K562 (cell line): ENCODE data around the gene JUN. TPM values are rescaled to one million over a fixed set of nuclear protein-coding genes. Genes with fewer than 3 reads are reported as not detected.
A peak's percentile ranks its signal among the peaks of the same experiment; 100 is the strongest.

Source experiments
- ATAC-seq: fragments of 200-7000 bp; cut with Tn5 transposase; 3 replicates; pipeline ENCODE4 v1.9.1; 2020; ENCODE audit warnings: moderate library complexity
- BruUV-seq: library from RNA; stranded (reverse); fragments of 400-500 nt; replicated peaks from 2 replicates; lab custom pipeline; 2021; lab: Mats Ljungman, UMichigan
- CTCF ChIA-PET: fragments of 300-600 bp; formaldehyde crosslinking; extraction: SDS; loops from one replicate; lab custom pipeline; 2021; ENCODE audit warnings: low intra/inter-chr PET ratio; lab: Yijun Ruan, JAX
- POLR2A ChIA-PET: fragments of 300-600, 350-650 bp; sonication (Branson Sonifier 250); formaldehyde crosslinking; extraction: SDS; loops from one replicate; lab custom pipeline; 2021; ENCODE audit warnings: antibody characterized with exemption, inconsistent platforms; lab: Yijun Ruan, JAX
- DNase-seq, 4 experiments: peaks; one replicate each; pipeline versions ENCODE4 v3.0.0 to v3.0.0-alpha.2; 2011 to 2018; ENCODE audit warnings: low spot score in 3 of 4, mixed read lengths in 3 of 4; ENCODE audit errors: extremely low read depth in 1 of 4
- FAIRE-seq: peaks from 2 replicates; lab custom pipeline; 2011; peaks lifted over from hg19 to GRCh38; lab: Jason Lieb, UNC
- H2AFZ ChIP-seq: 2 replicates; pipeline ENCODE4 v1.6.0; 2011; ENCODE audit warnings: low read depth, low read length, control low read depth, inconsistent platforms
- H3K27ac ChIP-seq: fragments of 200-600 bp; 3 replicates; pipeline ENCODE4 v1.8.0; 2011; ENCODE audit warnings: low read depth, mild to moderate bottlenecking, control low read depth, inconsistent platforms, low read length, moderate library complexity, mixed read lengths; ENCODE audit errors: extremely low read depth
- H3K27me3 ChIP-seq, 2 experiments: fragments of 300-600 bp in 1 of 2; 2 replicates in 1 of 2; 3 replicates in 1 of 2; pipeline versions ENCODE4 v1.6.0 to v1.8.0; 2011; ENCODE audit warnings: inconsistent platforms in 2 of 2, low read length in 2 of 2, mild to moderate bottlenecking in 1 of 2, mixed read lengths in 1 of 2, moderate library complexity in 1 of 2; ENCODE audit not compliant: control insufficient read depth in 2 of 2, insufficient read depth in 2 of 2
- H3K36me3 ChIP-seq: fragments of 300-600 bp; 3 replicates; pipeline ENCODE4 v1.8.0; 2011; ENCODE audit warnings: mild to moderate bottlenecking, low read length, inconsistent platforms; ENCODE audit not compliant: control insufficient read depth, insufficient read depth
- H3K4me1 ChIP-seq, 2 experiments: fragments of 200-600 bp in 1 of 2; replicated peaks in 1 of 2; 2 replicates in 1 of 2; 3 replicates in 1 of 2; pipeline versions ENCODE4 v1.5.1 to v1.8.0; 2011; ENCODE audit warnings: inconsistent platforms in 2 of 2, low read length in 2 of 2, mild to moderate bottlenecking in 1 of 2, mixed read lengths in 1 of 2, moderate library complexity in 1 of 2; ENCODE audit not compliant: control insufficient read depth in 2 of 2, insufficient read depth in 2 of 2
- H3K4me2 ChIP-seq: 2 replicates; pipeline ENCODE4 v1.6.1; 2011; ENCODE audit warnings: low read length, control low read depth, inconsistent platforms, mixed read lengths; ENCODE audit not compliant: insufficient read depth
- H3K4me3 ChIP-seq: fragments of 200-600 bp; sonication (generic), shearing (Covaris generic); 2 replicates; pipeline ENCODE4 v1.5.1; 2016; ENCODE audit warnings: control low read depth, inconsistent platforms
- H3K79me2 ChIP-seq: fragments of 200-600 bp; 3 replicates; pipeline ENCODE4 v1.8.0; 2011; ENCODE audit warnings: low read length, inconsistent platforms; ENCODE audit not compliant: control insufficient read depth, insufficient read depth
- H3K9ac ChIP-seq, 2 experiments: 2 replicates each; pipeline versions ENCODE4 v1.6.0 to v1.6.1; 2011; ENCODE audit warnings: low read depth in 2 of 2, low read length in 2 of 2, control low read depth in 1 of 2, inconsistent platforms in 1 of 2, mild to moderate bottlenecking in 1 of 2, mixed read lengths in 1 of 2; ENCODE audit not compliant: insufficient read depth in 1 of 2
- H3K9me1 ChIP-seq: one replicate; pipeline ENCODE4 v1.6.0; 2011; ENCODE audit warnings: inconsistent platforms, mild to moderate bottlenecking, low read length, moderate library complexity; ENCODE audit not compliant: control insufficient read depth, insufficient read depth
- H3K9me3 ChIP-seq: replicated peaks from 2 replicates; pipeline ENCODE4 v1.5.1; 2011; ENCODE audit warnings: low read depth, low read length, inconsistent platforms; ENCODE audit not compliant: control insufficient read depth, insufficient read depth
- H4K20me1 ChIP-seq: replicated peaks from 2 replicates; pipeline ENCODE4 v1.6.1; 2011; ENCODE audit warnings: low read length, inconsistent platforms, mixed read lengths; ENCODE audit not compliant: control insufficient read depth, insufficient read depth
- BRD9 ChIP-seq: fragments of 450-650 bp; IDR thresholded peaks from 2 replicates; pipeline ENCODE4 v1.6.1; 2018; ENCODE audit warnings: low read depth; ENCODE audit not compliant: partially characterized antibody
- CHD4 ChIP-seq: fragments of 200-600 bp; sonication (generic); IDR thresholded peaks from 3 replicates; pipeline ENCODE4 v1.6.1; 2012; ENCODE audit warnings: low read depth, mild to moderate bottlenecking, mixed read lengths, low read length, inconsistent platforms; ENCODE audit not compliant: insufficient read depth, insufficient replicate concordance, poor library complexity, severe bottlenecking
- ELF1 ChIP-seq: fragments of 200-800 bp; sonication (Bioruptor generic); IDR thresholded peaks from 2 replicates; pipeline ENCODE4 v1.6.1; 2016; ENCODE audit warnings: missing genetic modification characterization, missing compliant biosample characterization
- FOXJ3 ChIP-seq: sonication (generic); formaldehyde crosslinking; IDR thresholded peaks from 2 replicates; pipeline ENCODE4 v1.4.0; 2020; ENCODE audit warnings: mild to moderate bottlenecking, missing genetic modification reagents
- GABPA ChIP-seq: fragments of 200-800 bp; sonication (Bioruptor generic); conservative IDR thresholded peaks from 2 replicates; pipeline ENCODE4 v1.6.1; 2016; ENCODE audit warnings: low read depth, missing genetic modification characterization, missing compliant biosample characterization
- KDM1A ChIP-seq, 2 experiments: fragments of 450-650 bp; IDR thresholded peaks; 2 replicates each; pipeline ENCODE4 v1.6.1; 2016; ENCODE audit warnings: mild to moderate bottlenecking in 2 of 2
- MCM5 ChIP-seq: fragments of 450-650 bp; IDR thresholded peaks from 2 replicates; pipeline ENCODE4 v1.6.1; 2016; ENCODE audit warnings: low read depth
- RBM15 ChIP-seq: fragments of 200-400 bp; formaldehyde crosslinking; IDR thresholded peaks from 2 replicates; pipeline ENCODE4 v1.6.1; 2018; ENCODE audit warnings: mild to moderate bottlenecking, low read length, moderate library complexity; ENCODE audit not compliant: insufficient read depth
- RCOR1 ChIP-seq, 2 experiments: IDR thresholded peaks; 2 replicates each; pipeline ENCODE4 v1.6.1; 2012; ENCODE audit warnings: low read depth in 2 of 2, low read length in 2 of 2, borderline replicate concordance in 1 of 2, improper control_type of control experiment in 1 of 2
- SFPQ ChIP-seq: fragments of 200-400 bp; formaldehyde crosslinking; IDR thresholded peaks from 2 replicates; pipeline ENCODE4 v1.6.1; 2017; ENCODE audit warnings: mild to moderate bottlenecking, low read depth, low read length, moderate library complexity
- SMC3 ChIP-seq: conservative IDR thresholded peaks from 2 replicates; pipeline ENCODE4 v1.6.1; 2011; ENCODE audit warnings: low read depth, low read length, improper control_type of control experiment; ENCODE audit not compliant: insufficient read depth
- TCF3 ChIP-seq: sonication (generic); formaldehyde crosslinking; IDR thresholded peaks from 2 replicates; pipeline ENCODE4 v1.4.0; 2020; ENCODE audit warnings: mild to moderate bottlenecking, missing genetic modification reagents
- ZBTB1 ChIP-seq: sonication (generic); formaldehyde crosslinking; IDR thresholded peaks from 2 replicates; pipeline ENCODE4 v1.8.1; 2023; ENCODE audit warnings: missing genetic modification reagents, low read depth, mild to moderate bottlenecking, borderline replicate concordance
- ZNF511 ChIP-seq: sonication (generic); formaldehyde crosslinking; IDR thresholded peaks from 2 replicates; pipeline ENCODE4 v1.8.0; 2022; ENCODE audit warnings: mild to moderate bottlenecking, missing genetic modification reagents
- ZNF644 ChIP-seq: fragments of 200-800 bp; sonication (Bioruptor generic); IDR thresholded peaks from 2 replicates; pipeline ENCODE4 v1.6.1; 2016; ENCODE audit warnings: low read depth, missing genetic modification characterization, missing compliant biosample characterization
- ZNF655 ChIP-seq: fragments of 250-450 bp; sonication (Bioruptor Pico); IDR thresholded peaks from 2 replicates; pipeline ENCODE4 v1.5.0; 2021
- ZNF830 ChIP-seq: fragments of 250-450 bp; sonication (Bioruptor Pico); IDR thresholded peaks from 2 replicates; pipeline ENCODE4 v1.5.0; 2021; ENCODE audit warnings: mild to moderate bottlenecking
- WGBS: fragments of 100-300 bp; shearing (Covaris generic); methylation state at CpG from one replicate; pipeline ENCODE4 v1.1.6; 2016; ENCODE audit warnings: low coverage, mixed read lengths; ENCODE audit not compliant: insufficient coverage; ENCODE audit errors: missing lambda C conversion rate; 5-methylcytosine and 5-hydroxymethylcytosine counted together
- in situ Hi-C: fragments of 300-500 bp; cut with MboI; formaldehyde crosslinking; loops from 4 replicates; pipeline ENCODE4 v1.15.0; 2018; ENCODE audit warnings: inconsistent platforms, mixed read lengths
- intact Hi-C: fragments of 100-400 bp; cut with micrococcal nuclease; formaldehyde crosslinking; loops from 2 replicates; pipeline ENCODE4 v1.14.2; 2022
- polyA plus RNA-seq, 8 experiments: library from polyadenylated mRNA; depleted of rRNA in 4 of 8; stranded (reverse) in 5 of 8; unstranded in 3 of 8; fragments of >200 nt; fragmentation: Nextera tagmentation in 2 of 8; fragmentation: Illumina TruSeq in 1 of 8; extraction: Ambion mirVana in 2 of 8; extraction: Trizol in 1 of 8; gene quantifications; 2 replicates each; pipeline versions ENCODE4 v1.2.1 to v1.2.3, GENCODE V29; 2011 to 2014; ENCODE audit warnings: inconsistent platforms in 1 of 8, missing spikeins in 1 of 8
- total RNA-seq, 7 experiments: library from RNA; depleted of rRNA in 6 of 7; stranded (reverse); fragments of >200 nt in 6 of 7; fragmentation: Illumina TruSeq in 2 of 7; extraction: Trizol in 2 of 7; gene quantifications; 2 replicates each; pipeline versions ENCODE4 v1.2.1 to v1.2.3, GENCODE V29; 2011 to 2021; ENCODE audit warnings: low replicate concordance in 1 of 7

Gene JUN
- total and polyA plus RNA-seq, 9 of the 15 experiments (the other 6 are each of a cell fraction or from before 2014, with no cell fraction given) = 0.32 to 23.4 (median 4.0) TPM

GRCh38 chr1:58784758-58785441, 1.1 kb upstream of the JUN start:
- TSS peak; percentile 89 for BruUV-seq
- ATAC-seq (peak; percentile 20), FAIRE-seq (peak; percentile 61), DNase-seq (peak; percentile 52 to 79 (median 60))
- POLR2A ChIA-PET = interaction anchor here (0.5 to 1.9 kb wide), 7 partner anchors 10 to 62 kb away, joined by 3 to 5 read pairs (median 3); no protein-coding TSS in a partner anchor
- H3K4me3 ChIP-seq = peak overlapping the region; percentile 81
- H3K4me1 ChIP-seq = peaks cover 9 to 37% of the 10 kb centered on the region in 2 experiments; a peak in 4 of 5 replicates
- no peaks in the 10 kb centered on the region for H3K9me1 ChIP-seq
- intact Hi-C loops (loop anchor here (1.0 to 10.0 kb wide), 12 partner anchors 30 to 912 kb away; partner anchors contain the start of gene FGGY), in situ Hi-C loops (loop anchor here (10.0 kb wide), 2 partner anchors 100 to 500 kb away; no protein-coding TSS in a partner anchor)
- H3K9ac ChIP-seq = peak overlapping the region; percentile 93
- H3K36me3 ChIP-seq = no peaks in the 10 kb centered on the region
- H4K20me1 ChIP-seq = peaks cover 5% of the 10 kb centered on the region; the same call in 1 of the 2 replicates
- H2AFZ ChIP-seq = peak overlapping the region; percentile 88
- H3K9me3 ChIP-seq = no peaks in the 10 kb centered on the region
- peak overlapping the region; percentile 92 for H3K27ac ChIP-seq
- 1% methylated on average over 52 of the region's 56 CpGs for WGBS
- peak overlapping the region; percentile 86 for H3K4me2 ChIP-seq
- H3K79me2 ChIP-seq = peaks cover 21% of the 10 kb centered on the region
- CTCF ChIA-PET = interaction anchor here (0.7 to 1.2 kb wide), 2 partner anchors 159 to 974 kb away, joined by 3 read pairs; no protein-coding TSS in a partner anchor
- H3K27me3 ChIP-seq = no peaks in the 10 kb centered on the region
- TF ChIP-seq ZNF511 (CRISPR knock-in tag) (peak; percentile 62; the same call in 1 of the 2 replicates), KDM1A (IDR thresholded peaks at IDR 0.05) (peak; percentile 51 to 69), ZNF830 (CRISPR knock-in tag) (peak; percentile 8; the same call in 1 of the 2 replicates), BRD9 (peak; percentile 4), TCF3 (CRISPR knock-in tag) (no peak), SFPQ (no peak), ZNF655 (no peak), MCM5 (no peak), ZBTB1 (CRISPR knock-in tag) (no peak), ELF1 (tag) (peak; percentile 1), FOXJ3 (CRISPR knock-in tag) (no peak), GABPA (peak; percentile 81), CHD4 (peak; percentile 58), SMC3 (0 out of 2 replicates have a peak, but pooled peaks have one; percentile 30), RCOR1 (IDR thresholded peaks at IDR 0.05; ENCODE audit: borderline replicate concordance in 1 of 2, low read depth in 2 of 2, low read length in 2 of 2) (peak; percentile 42 to 66; a peak in 2 of 4 replicates), ZNF644 (peak; percentile 64; the same call in 1 of the 2 replicates), RBM15 (no peak)
